Activated B cell treated with CpG ODN at 0.5 μM for 24 hours (primary cell): Measurements from ENCODE around the gene BCL10. TPM values are rescaled to one million over a fixed set of nuclear protein-coding genes. Genes with fewer than 3 reads are reported as not detected.

Source experiments
- ATAC-seq: fragments of 200-7000 bp; cut with Tn5 transposase; one replicate; pipeline ENCODE4 v1.10.0; 2021; ENCODE audit warnings: low read depth, mild to moderate bottlenecking, moderate library complexity
- CTCF ChIA-PET: fragments of 350-600 bp; sonication (Branson Sonifier 250); formaldehyde crosslinking; loops from one replicate; lab custom pipeline; 2021; ENCODE audit warnings: antibody characterized with exemption; lab: Charles Lee
- POLR2A ChIA-PET: fragments of 350-600 bp; sonication (Branson Sonifier 250); formaldehyde crosslinking; loops from one replicate; lab custom pipeline; 2021; ENCODE audit warnings: antibody characterized with exemption; lab: Charles Lee
- DNase-seq: peaks from one replicate; pipeline ENCODE4 v3.0.0; 2022
- H3K27ac Mint-ChIP-seq: one replicate; pipeline ENCODE4 v1.8.0; 2020; ENCODE audit warnings: mixed read lengths
- H3K27me3 Mint-ChIP-seq: one replicate; pipeline ENCODE4 v1.8.0; 2021; ENCODE audit warnings: mixed read lengths
- H3K36me3 Mint-ChIP-seq: one replicate; pipeline ENCODE4 v1.8.0; 2021; ENCODE audit warnings: low read depth, mixed read lengths
- H3K4me1 Mint-ChIP-seq: one replicate; pipeline ENCODE4 v1.8.0; 2021; ENCODE audit warnings: mixed read lengths
- H3K4me3 Mint-ChIP-seq: one replicate; pipeline ENCODE4 v1.8.0; 2020; ENCODE audit warnings: mild to moderate bottlenecking, mixed read lengths
- H3K9me3 Mint-ChIP-seq: one replicate; pipeline ENCODE4 v1.8.0; 2020; ENCODE audit warnings: mixed read lengths
- CTCF ChIP-seq: fragments of 200-600 bp; IDR thresholded peaks from one replicate; pipeline ENCODE4 v1.8.0; 2022; ENCODE audit warnings: antibody characterized with exemption, mild to moderate bottlenecking
- intact Hi-C: fragments of 100-400 bp; cut with micrococcal nuclease; formaldehyde crosslinking; loops from one replicate; pipeline ENCODE4 v1.15.1; 2024
- total RNA-seq: library from RNA; stranded (reverse); gene quantifications from 2 replicates; pipeline ENCODE4 v1.2.3, GENCODE V29; 2022

The BCL10 gene
- total RNA-seq, 1 donor from 2014 or later, result 52.5 TPM

- Mint-ChIP-seq H3K4me3 (no peak overlapping the region), H3K9me3 (no peaks in the 10 kb centered on the region), H3K4me1 (peaks cover 68% of the 10 kb centered on the region), H3K27ac (no peak overlapping the region), H3K27me3 (no peaks in the 10 kb centered on the region), H3K36me3 (peaks cover 62% of the 10 kb centered on the region)
- intact Hi-C loops, result loop anchor here (10.0 kb wide), 2 partner anchors 431 to 979 kb away; partner anchors contain the start of gene ZNHIT6
- ChIA-PET CTCF (interaction anchor here (4.4 to 6.0 kb wide), 2 partner anchors 14 to 329 kb away, joined by 23 to 48 read pairs; partner anchors contain the start of gene C1orf52), POLR2A (interaction anchor here (4.2 kb wide), 1 partner anchor 14 kb away, joined by 115 read pairs; the partner anchor contains the start of gene C1orf52)
- no peak for TF ChIP-seq CTCF
- ATAC-seq (no peak), DNase-seq (no peak)
Measured at GRCh38 chr1:85273397-85273796, 3.0 kb downstream of the BCL10 start.

GRCh38 chr1:85268801-85269585 lies 7.4 kb downstream of the BCL10 start:
- no peak for ATAC-seq
- H3K9me3 Mint-ChIP-seq, result no peaks in the 10 kb centered on the region
- no peak overlapping the region for H3K27ac Mint-ChIP-seq
- H3K36me3 Mint-ChIP-seq, result peaks cover 74% of the 10 kb centered on the region
- H3K27me3 Mint-ChIP-seq, result no peaks in the 10 kb centered on the region
- TF ChIP-seq CTCF, result no peak
- ChIA-PET POLR2A (no interaction called here), CTCF (interaction anchor here (1.4 kb wide), 1 partner anchor 9 kb away, joined by 5 read pairs; the partner anchor contains the start of gene C1orf52)
- intact Hi-C loops, result no loop called here
- peaks cover 41% of the 10 kb centered on the region for H3K4me1 Mint-ChIP-seq
- no peak overlapping the region for H3K4me3 Mint-ChIP-seq
- no peak for DNase-seq

GRCh38 chr1:85267313-85267712 lies 9.1 kb downstream of the BCL10 start:
- Mint-ChIP-seq H3K4me3 (no peak overlapping the region), H3K9me3 (no peaks in the 10 kb centered on the region), H3K27ac (no peak overlapping the region), H3K4me1 (peaks cover 29% of the 10 kb centered on the region), H3K36me3 (peaks cover 70% of the 10 kb centered on the region), H3K27me3 (no peaks in the 10 kb centered on the region)
- POLR2A ChIA-PET, result interaction anchor here (1.4 kb wide), 1 partner anchor 9 kb away, joined by 6 read pairs; the partner anchor contains the start of gene BCL10
- ATAC-seq (no peak), DNase-seq (no peak)
- CTCF ChIA-PET, result no interaction called here
- no peak for TF ChIP-seq CTCF
- intact Hi-C loops, result loop anchor here (1.0 kb wide), 1 partner anchor 8 kb away; no protein-coding TSS in a partner anchor

- ChIA-PET CTCF (interaction anchor here (1.0 kb wide), 1 partner anchor 320 kb away, joined by 5 read pairs; no protein-coding TSS in a partner anchor), POLR2A (interaction anchor here (2.3 kb wide), 1 partner anchor 12 kb away, joined by 11 read pairs; the partner anchor contains the start of gene BCL10)
- no peak for TF ChIP-seq CTCF
- Mint-ChIP-seq H3K4me3 (no peak overlapping the region), H3K27me3 (no peaks in the 10 kb centered on the region), H3K27ac (no peak overlapping the region), H3K9me3 (no peaks in the 10 kb centered on the region), H3K36me3 (peaks cover 52% of the 10 kb centered on the region), H3K4me1 (peaks cover 14% of the 10 kb centered on the region)
- ATAC-seq (no peak), DNase-seq (no peak)
- intact Hi-C loops, result no loop called here
Measured at GRCh38 chr1:85264150-85264549, 12.3 kb downstream of the BCL10 start.

GRCh38 chr1:85262985-85263384 lies 13.4 kb downstream of the BCL10 start:
- H3K36me3 Mint-ChIP-seq, result peaks cover 52% of the 10 kb centered on the region
- H3K9me3 Mint-ChIP-seq, result no peaks in the 10 kb centered on the region
- peaks cover 20% of the 10 kb centered on the region for H3K4me1 Mint-ChIP-seq
- DNase-seq, result no peak
- ChIA-PET CTCF (interaction anchor here (1.0 kb wide), 1 partner anchor 318 kb away, joined by 5 read pairs; no protein-coding TSS in a partner anchor), POLR2A (interaction anchor here (1.4 kb wide), 1 partner anchor 13 kb away, joined by 7 read pairs; no protein-coding TSS in a partner anchor)
- no peak for TF ChIP-seq CTCF
- H3K27ac Mint-ChIP-seq, result no peak overlapping the region
- H3K4me3 Mint-ChIP-seq, result no peak overlapping the region
- no peaks in the 10 kb centered on the region for H3K27me3 Mint-ChIP-seq
- intact Hi-C loops, result no loop called here
- ATAC-seq, result no peak
